K562 (cell line): ENCODE data around the gene FCAMR. TPM values are rescaled to one million over a fixed set of nuclear protein-coding genes. Genes with fewer than 3 reads are reported as not detected.

ENCODE experiments used
- ATAC-seq: fragments of 200-7000 bp; cut with Tn5 transposase; 3 replicates; pipeline ENCODE4 v1.9.1; 2020; ENCODE audit warnings: moderate library complexity
- BruUV-seq: library from RNA; stranded (reverse); fragments of 400-500 nt; replicated peaks from 2 replicates; lab custom pipeline; 2021; lab: Mats Ljungman, UMichigan
- CTCF ChIA-PET: fragments of 300-600 bp; formaldehyde crosslinking; extraction: SDS; loops from one replicate; lab custom pipeline; 2021; ENCODE audit warnings: low intra/inter-chr PET ratio; lab: Yijun Ruan, JAX
- POLR2A ChIA-PET: fragments of 300-600, 350-650 bp; sonication (Branson Sonifier 250); formaldehyde crosslinking; extraction: SDS; loops from one replicate; lab custom pipeline; 2021; ENCODE audit warnings: antibody characterized with exemption, inconsistent platforms; lab: Yijun Ruan, JAX
- DNase-seq, 4 experiments: peaks; one replicate each; pipeline versions ENCODE4 v3.0.0 to v3.0.0-alpha.2; 2011 to 2018; ENCODE audit warnings: low spot score in 3 of 4, mixed read lengths in 3 of 4; ENCODE audit errors: extremely low read depth in 1 of 4
- FAIRE-seq: peaks from 2 replicates; lab custom pipeline; 2011; peaks lifted over from hg19 to GRCh38; lab: Jason Lieb, UNC
- H2AFZ ChIP-seq: 2 replicates; pipeline ENCODE4 v1.6.0; 2011; ENCODE audit warnings: low read depth, low read length, control low read depth, inconsistent platforms
- H3K27ac ChIP-seq: fragments of 200-600 bp; 3 replicates; pipeline ENCODE4 v1.8.0; 2011; ENCODE audit warnings: low read depth, mild to moderate bottlenecking, control low read depth, inconsistent platforms, low read length, moderate library complexity, mixed read lengths; ENCODE audit errors: extremely low read depth
- H3K27me3 ChIP-seq, 2 experiments: fragments of 300-600 bp in 1 of 2; 2 replicates in 1 of 2; 3 replicates in 1 of 2; pipeline versions ENCODE4 v1.6.0 to v1.8.0; 2011; ENCODE audit warnings: inconsistent platforms in 2 of 2, low read length in 2 of 2, mild to moderate bottlenecking in 1 of 2, mixed read lengths in 1 of 2, moderate library complexity in 1 of 2; ENCODE audit not compliant: control insufficient read depth in 2 of 2, insufficient read depth in 2 of 2
- H3K36me3 ChIP-seq: fragments of 300-600 bp; 3 replicates; pipeline ENCODE4 v1.8.0; 2011; ENCODE audit warnings: mild to moderate bottlenecking, low read length, inconsistent platforms; ENCODE audit not compliant: control insufficient read depth, insufficient read depth
- H3K4me1 ChIP-seq, 2 experiments: fragments of 200-600 bp in 1 of 2; replicated peaks in 1 of 2; 2 replicates in 1 of 2; 3 replicates in 1 of 2; pipeline versions ENCODE4 v1.5.1 to v1.8.0; 2011; ENCODE audit warnings: inconsistent platforms in 2 of 2, low read length in 2 of 2, mild to moderate bottlenecking in 1 of 2, mixed read lengths in 1 of 2, moderate library complexity in 1 of 2; ENCODE audit not compliant: control insufficient read depth in 2 of 2, insufficient read depth in 2 of 2
- H3K4me2 ChIP-seq: 2 replicates; pipeline ENCODE4 v1.6.1; 2011; ENCODE audit warnings: low read length, control low read depth, inconsistent platforms, mixed read lengths; ENCODE audit not compliant: insufficient read depth
- H3K4me3 ChIP-seq: fragments of 200-600 bp; sonication (generic), shearing (Covaris generic); 2 replicates; pipeline ENCODE4 v1.5.1; 2016; ENCODE audit warnings: control low read depth, inconsistent platforms
- H3K79me2 ChIP-seq: fragments of 200-600 bp; 3 replicates; pipeline ENCODE4 v1.8.0; 2011; ENCODE audit warnings: low read length, inconsistent platforms; ENCODE audit not compliant: control insufficient read depth, insufficient read depth
- H3K9ac ChIP-seq, 2 experiments: 2 replicates each; pipeline versions ENCODE4 v1.6.0 to v1.6.1; 2011; ENCODE audit warnings: low read depth in 2 of 2, low read length in 2 of 2, control low read depth in 1 of 2, inconsistent platforms in 1 of 2, mild to moderate bottlenecking in 1 of 2, mixed read lengths in 1 of 2; ENCODE audit not compliant: insufficient read depth in 1 of 2
- H3K9me1 ChIP-seq: one replicate; pipeline ENCODE4 v1.6.0; 2011; ENCODE audit warnings: inconsistent platforms, mild to moderate bottlenecking, low read length, moderate library complexity; ENCODE audit not compliant: control insufficient read depth, insufficient read depth
- H3K9me3 ChIP-seq: replicated peaks from 2 replicates; pipeline ENCODE4 v1.5.1; 2011; ENCODE audit warnings: low read depth, low read length, inconsistent platforms; ENCODE audit not compliant: control insufficient read depth, insufficient read depth
- H4K20me1 ChIP-seq: replicated peaks from 2 replicates; pipeline ENCODE4 v1.6.1; 2011; ENCODE audit warnings: low read length, inconsistent platforms, mixed read lengths; ENCODE audit not compliant: control insufficient read depth, insufficient read depth
- FIP1L1 ChIP-seq: fragments of 200-400 bp; formaldehyde crosslinking; IDR thresholded peaks from 2 replicates; pipeline ENCODE4 v1.6.1; 2018; ENCODE audit warnings: mild to moderate bottlenecking, low read depth, low read length; ENCODE audit not compliant: poor library complexity, severe bottlenecking
- HMG20A ChIP-seq: fragments of 450-650 bp; formaldehyde crosslinking; conservative IDR thresholded peaks from 2 replicates; pipeline ENCODE4 v1.4.0; 2020; ENCODE audit warnings: mild to moderate bottlenecking, mixed read lengths
- NR4A1 ChIP-seq, 2 experiments: fragments of 250-450 bp in 1 of 2; fragments of 450-650 bp in 1 of 2; sonication (Bioruptor Pico) in 1 of 2; IDR thresholded peaks; 2 replicates each; pipeline versions ENCODE4 v1.4.0 to v1.6.1; 2016 to 2020; ENCODE audit warnings: mild to moderate bottlenecking in 2 of 2, missing compliant biosample characterization in 1 of 2, missing genetic modification characterization in 1 of 2, moderate library complexity in 1 of 2
- SMAD1 ChIP-seq: fragments of 150-350 bp; IDR thresholded peaks from 2 replicates; pipeline ENCODE4 v1.6.1; 2014; ENCODE audit warnings: low read length, low read depth; ENCODE audit not compliant: partially characterized antibody
- ZNF311 ChIP-seq: fragments of 250-450 bp; sonication (Bioruptor Pico); IDR thresholded peaks from 2 replicates; pipeline ENCODE4 v1.4.0; 2020; ENCODE audit warnings: mild to moderate bottlenecking, moderate library complexity
- ZNF76 ChIP-seq: fragments of 250-450 bp; sonication (Bioruptor Pico); IDR thresholded peaks from 2 replicates; pipeline ENCODE4 v1.4.0; 2020; ENCODE audit warnings: mild to moderate bottlenecking, moderate library complexity, borderline replicate concordance
- WGBS: fragments of 100-300 bp; shearing (Covaris generic); methylation state at CpG from one replicate; pipeline ENCODE4 v1.1.6; 2016; ENCODE audit warnings: low coverage, mixed read lengths; ENCODE audit not compliant: insufficient coverage; ENCODE audit errors: missing lambda C conversion rate; 5-methylcytosine and 5-hydroxymethylcytosine counted together
- in situ Hi-C: fragments of 300-500 bp; cut with MboI; formaldehyde crosslinking; loops from 4 replicates; pipeline ENCODE4 v1.15.0; 2018; ENCODE audit warnings: inconsistent platforms, mixed read lengths
- intact Hi-C: fragments of 100-400 bp; cut with micrococcal nuclease; formaldehyde crosslinking; loops from 2 replicates; pipeline ENCODE4 v1.14.2; 2022
- polyA plus RNA-seq, 8 experiments: library from polyadenylated mRNA; depleted of rRNA in 4 of 8; stranded (reverse) in 5 of 8; unstranded in 3 of 8; fragments of >200 nt; fragmentation: Nextera tagmentation in 2 of 8; fragmentation: Illumina TruSeq in 1 of 8; extraction: Ambion mirVana in 2 of 8; extraction: Trizol in 1 of 8; gene quantifications; 2 replicates each; pipeline versions ENCODE4 v1.2.1 to v1.2.3, GENCODE V29; 2011 to 2014; ENCODE audit warnings: inconsistent platforms in 1 of 8, missing spikeins in 1 of 8
- total RNA-seq, 7 experiments: library from RNA; depleted of rRNA in 6 of 7; stranded (reverse); fragments of >200 nt in 6 of 7; fragmentation: Illumina TruSeq in 2 of 7; extraction: Trizol in 2 of 7; gene quantifications; 2 replicates each; pipeline versions ENCODE4 v1.2.1 to v1.2.3, GENCODE V29; 2011 to 2021; ENCODE audit warnings: low replicate concordance in 1 of 7
- TF ChIP-seq, protein P1 (sequence below): fragments of 250-450 bp; sonication (Bioruptor Pico); IDR thresholded peaks from 2 replicates; pipeline ENCODE4 v1.5.0; 2021; ENCODE audit warnings: mild to moderate bottlenecking, borderline replicate concordance

Gene FCAMR
- total and polyA plus RNA-seq, 9 of the 15 experiments (the other 6 are each of a cell fraction or from before 2014, with no cell fraction given) = not detected

DNA sequence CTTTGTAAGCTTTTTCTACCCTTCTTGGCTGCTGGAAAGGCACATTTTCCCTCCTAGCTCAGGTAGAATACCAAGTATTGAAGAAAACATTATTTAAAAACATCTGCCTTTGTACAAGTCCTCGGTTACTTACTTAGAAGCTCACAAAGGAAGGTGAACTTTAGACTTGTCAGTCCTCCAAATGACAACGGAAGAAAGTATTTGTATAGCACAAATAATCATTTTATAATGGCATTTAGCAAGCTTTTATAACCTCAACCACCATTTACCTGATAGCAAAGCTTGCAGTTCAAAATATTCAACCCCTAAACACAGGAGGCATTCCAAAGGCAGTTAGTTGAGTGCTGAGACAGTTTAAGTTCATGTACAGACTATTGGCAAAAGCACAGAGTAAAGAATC lies 2.5 kb upstream of the FCAMR start:
- ATAC-seq = no peak
- in situ Hi-C loops = no loop called here
- BruUV-seq = no TSS peak

More for the DNA sequence above, 2.5 kb upstream of the FCAMR start:
- Histone ChIP-seq H3K4me1 (no peaks in the 10 kb centered on the region), H3K9me1 (no peaks in the 10 kb centered on the region), H3K79me2 (no peaks in the 10 kb centered on the region), H3K27ac (no peak overlapping the region), H3K4me3 (no peak overlapping the region), H2AFZ (peak overlapping the region; percentile 18; the same call in 1 of the 2 replicates), H3K9me3 (no peaks in the 10 kb centered on the region), H3K4me2 (no peak overlapping the region), H3K27me3 (peaks cover 12 to 21% of the 10 kb centered on the region in 2 experiments; a peak in 4 of 5 replicates), H4K20me1 (no peaks in the 10 kb centered on the region), H3K9ac (no peak overlapping the region), H3K36me3 (no peaks in the 10 kb centered on the region)
- FAIRE-seq (peak; percentile 29), DNase-seq (no peak)
- TF ChIP-seq HMG20A = no peak
- TF ChIP-seq SMAD1 = no peak
- TF ChIP-seq ZNF311 = no peak
- TF ChIP-seq, protein P1, sequence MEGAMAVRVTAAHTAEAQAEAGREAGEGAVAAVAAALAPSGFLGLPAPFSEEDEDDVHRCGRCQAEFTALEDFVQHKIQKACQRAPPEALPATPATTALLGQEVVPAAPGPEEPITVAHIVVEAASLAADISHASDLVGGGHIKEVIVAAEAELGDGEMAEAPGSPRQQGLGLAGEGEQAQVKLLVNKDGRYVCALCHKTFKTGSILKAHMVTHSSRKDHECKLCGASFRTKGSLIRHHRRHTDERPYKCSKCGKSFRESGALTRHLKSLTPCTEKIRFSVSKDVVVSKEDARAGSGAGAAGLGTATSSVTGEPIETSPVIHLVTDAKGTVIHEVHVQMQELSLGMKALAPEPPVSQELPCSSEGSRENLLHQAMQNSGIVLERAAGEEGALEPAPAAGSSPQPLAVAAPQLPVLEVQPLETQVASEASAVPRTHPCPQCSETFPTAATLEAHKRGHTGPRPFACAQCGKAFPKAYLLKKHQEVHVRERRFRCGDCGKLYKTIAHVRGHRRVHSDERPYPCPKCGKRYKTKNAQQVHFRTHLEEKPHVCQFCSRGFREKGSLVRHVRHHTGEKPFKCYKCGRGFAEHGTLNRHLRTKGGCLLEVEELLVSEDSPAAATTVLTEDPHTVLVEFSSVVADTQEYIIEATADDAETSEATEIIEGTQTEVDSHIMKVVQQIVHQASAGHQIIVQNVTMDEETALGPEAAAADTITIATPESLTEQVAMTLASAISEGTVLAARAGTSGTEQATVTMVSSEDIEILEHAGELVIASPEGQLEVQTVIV (CRISPR knock-in tag) = no peak
- no peak for TF ChIP-seq ZNF76 (CRISPR knock-in tag)
- no peak for TF ChIP-seq NR4A1 (CRISPR knock-in tag; IDR thresholded peaks at IDR 0.05)
- TF ChIP-seq NR4A1 (tag; IDR thresholded peaks at IDR 0.05) = no peak
- TF ChIP-seq FIP1L1 = no peak
- intact Hi-C loops = loop anchor here (10.0 kb wide), 1 partner anchor 478 kb away; no protein-coding TSS in a partner anchor
- WGBS = 5% methylated on average over 2 of the region's 2 CpGs
- CTCF ChIA-PET = interaction anchor here (0.7 kb wide), 1 partner anchor 38 kb away, joined by 3 read pairs; no protein-coding TSS in a partner anchor
- POLR2A ChIA-PET = interaction anchor here (0.7 to 2.1 kb wide), 8 partner anchors 10 to 531 kb away, joined by 3 to 8 read pairs (median 3); no protein-coding TSS in a partner anchor
